Endothelial cell of umbilical vein (primary cell): ENCODE data around the gene ARHGEF6. TPM values are rescaled to one million over a fixed set of nuclear protein-coding genes. Genes with fewer than 3 reads are reported as not detected.

ENCODE experiments used
- BruUV-seq: library from RNA; stranded (reverse); fragments of 400-500 nt; replicated peaks from 2 replicates; lab custom pipeline; 2021; lab: Mats Ljungman, UMichigan
- CTCF ChIA-PET: fragments of 300-600, 350-600 bp; sonication (Branson Sonifier 250); formaldehyde crosslinking; loops from one replicate; lab custom pipeline; 2021; ENCODE audit warnings: antibody characterized with exemption, inconsistent platforms; lab: Charles Lee
- POLR2A ChIA-PET: fragments of 300-600, 350-600 bp; sonication (Branson Sonifier 250); formaldehyde crosslinking; loops from one replicate; lab custom pipeline; 2021; ENCODE audit warnings: antibody characterized with exemption, inconsistent platforms; lab: Charles Lee
- DNase-seq: peaks from one replicate; pipeline ENCODE4 v3.0.0-alpha.2; 2011; ENCODE audit warnings: low read depth, low spot score
- FAIRE-seq: peaks from 2 replicates; lab custom pipeline; 2011; peaks lifted over from hg19 to GRCh38; lab: Jason Lieb, UNC
- H2AFZ ChIP-seq: 2 replicates; pipeline ENCODE4 v1.6.0; 2012; ENCODE audit warnings: low read depth, low read length, control low read depth, inconsistent platforms
- H3K27ac ChIP-seq: 2 replicates; pipeline ENCODE4 v1.5.1; 2011; ENCODE audit warnings: low read depth, mild to moderate bottlenecking, control low read depth, low read length, moderate library complexity; ENCODE audit not compliant: insufficient read depth
- H3K27me3 ChIP-seq, 2 experiments: 2 replicates each; pipeline versions ENCODE4 v1.6.0 to v1.6.1; 2011; ENCODE audit warnings: low read length in 2 of 2, mixed read lengths in 1 of 2; ENCODE audit not compliant: control insufficient read depth in 2 of 2, insufficient read depth in 2 of 2
- H3K36me3 ChIP-seq, 2 experiments: 2 replicates in 1 of 2; 3 replicates in 1 of 2; pipeline ENCODE4 v1.5.1; 2011; ENCODE audit warnings: low read length in 2 of 2, mild to moderate bottlenecking in 1 of 2, moderate library complexity in 1 of 2; ENCODE audit not compliant: control insufficient read depth in 2 of 2, insufficient read depth in 2 of 2; ENCODE audit errors: extremely low read depth in 1 of 2
- H3K4me1 ChIP-seq: 3 replicates; pipeline ENCODE4 v1.5.1; 2011; ENCODE audit warnings: mild to moderate bottlenecking, low read length; ENCODE audit not compliant: control insufficient read depth, insufficient read depth; ENCODE audit errors: extremely low read depth
- H3K4me2 ChIP-seq: 2 replicates; pipeline ENCODE4 v1.6.1; 2011; ENCODE audit warnings: low read length, control low read depth, mixed read lengths; ENCODE audit not compliant: insufficient read depth
- H3K4me3 ChIP-seq, 3 experiments: fragments of 200-600 bp in 1 of 3; sonication (generic), shearing (Covaris generic) in 1 of 3; replicated peaks in 1 of 3; 2 replicates each; pipeline ENCODE4 v1.5.1; 2011 to 2016; ENCODE audit warnings: control low read depth in 3 of 3, low read length in 3 of 3, mild to moderate bottlenecking in 2 of 3, inconsistent platforms in 1 of 3, low read depth in 1 of 3, moderate library complexity in 1 of 3; ENCODE audit not compliant: insufficient read depth in 1 of 3
- H3K79me2 ChIP-seq: 2 replicates; pipeline ENCODE4 v1.6.0; 2012; ENCODE audit warnings: low read length, inconsistent platforms; ENCODE audit not compliant: control insufficient read depth, insufficient read depth
- H3K9ac ChIP-seq: replicated peaks from 2 replicates; pipeline ENCODE3; 2011; ENCODE audit warnings: low read length, control low read depth; ENCODE audit not compliant: insufficient read depth; ENCODE audit errors: extremely low read depth
- H3K9me1 ChIP-seq: replicated peaks from 3 replicates; pipeline ENCODE4 v1.6.0; 2011; ENCODE audit warnings: mild to moderate bottlenecking, low read length; ENCODE audit not compliant: control insufficient read depth, insufficient read depth; ENCODE audit errors: extremely low read depth
- H3K9me3 ChIP-seq: replicated peaks from 2 replicates; pipeline ENCODE4 v1.5.1; 2012; ENCODE audit warnings: low read length, inconsistent platforms; ENCODE audit not compliant: control insufficient read depth, insufficient read depth
- H4K20me1 ChIP-seq: replicated peaks from 2 replicates; pipeline ENCODE3; 2011; ENCODE audit warnings: mild to moderate bottlenecking, low read length; ENCODE audit not compliant: control insufficient read depth, insufficient read depth; ENCODE audit errors: extremely low read depth
- CTCF ChIP-seq, 2 donors: IDR thresholded peaks; 1 replicate in 1 of 2; 2 replicates in 1 of 2; pipeline ENCODE4 v1.5.1; 2011; ENCODE audit warnings: low read length in 2 of 2, mild to moderate bottlenecking in 2 of 2, moderate library complexity in 2 of 2, control low read depth in 1 of 2, inconsistent platforms in 1 of 2, low read depth in 1 of 2; ENCODE audit not compliant: insufficient read depth in 1 of 2; ENCODE audit errors: extremely low read depth in 1 of 2
- EZH2 ChIP-seq: IDR thresholded peaks from 2 replicates; pipeline ENCODE4 v1.6.1; 2012; ENCODE audit warnings: borderline replicate concordance, low read depth, mild to moderate bottlenecking, moderate library complexity, low read length, inconsistent platforms; ENCODE audit not compliant: severe bottlenecking
- FOS ChIP-seq: IDR thresholded peaks from 2 replicates; pipeline ENCODE4 v1.6.1; 2011; ENCODE audit warnings: mild to moderate bottlenecking, low read length, moderate library complexity, borderline replicate concordance; ENCODE audit not compliant: insufficient read depth
- GATA2 ChIP-seq: IDR thresholded peaks from 2 replicates; pipeline ENCODE4 v1.7.0; 2011; ENCODE audit warnings: low read depth, mild to moderate bottlenecking, moderate library complexity, mixed read lengths, low read length; ENCODE audit not compliant: insufficient read length, insufficient read depth
- JUN ChIP-seq: IDR thresholded peaks from 2 replicates; pipeline ENCODE4 v1.6.1; 2011; ENCODE audit warnings: borderline replicate concordance, low read depth; ENCODE audit not compliant: insufficient read length, insufficient read depth
- MAX ChIP-seq: IDR thresholded peaks from 2 replicates; pipeline ENCODE4 v1.6.1; 2011; ENCODE audit not compliant: insufficient read depth, insufficient read length
- MYC ChIP-seq: IDR thresholded peaks from one replicate; pipeline ENCODE4 v1.6.1; 2011; ENCODE audit warnings: mild to moderate bottlenecking, low read depth, low read length
- POLR2A ChIP-seq: IDR thresholded peaks from 2 replicates; pipeline ENCODE4 v1.6.1; 2012; ENCODE audit warnings: low read depth, mild to moderate bottlenecking, control low read depth, low read length
- POLR2AphosphoS5 ChIP-seq: IDR thresholded peaks from 2 replicates; pipeline ENCODE4 v1.6.1; 2012; ENCODE audit warnings: low read depth, mild to moderate bottlenecking, control low read depth, low read length, moderate library complexity; ENCODE audit not compliant: insufficient read depth
- dilution Hi-C: fragments of 300-500 bp; cut with MboI; formaldehyde crosslinking; loops from one replicate; pipeline ENCODE4 v1.15.0; 2019; ENCODE audit warnings: low sequenced_read_pairs; ENCODE audit not compliant: extremely low pct_ligation_motif_present
- intact Hi-C: fragments of 100-400 bp; cut with micrococcal nuclease; formaldehyde crosslinking; loops from one replicate; pipeline ENCODE4 v1.10.0; 2022
- polyA plus RNA-seq, 4 experiments: library from polyadenylated mRNA; depleted of rRNA in 3 of 4; stranded (reverse) in 3 of 4; unstranded in 1 of 4; fragments of >200 nt; gene quantifications; 2 replicates each; pipeline versions ENCODE4 v1.2.1 to v1.2.3, GENCODE V29; 2011 to 2012; ENCODE audit warnings: missing spikeins in 1 of 4
- total RNA-seq: library from RNA; stranded (reverse); gene quantifications from 2 replicates; pipeline ENCODE4 v1.2.3, GENCODE V29; 2021

The ARHGEF6 gene
- total and polyA plus RNA-seq, 2 donors (not counting 3 experiments of a cell fraction or from before 2014, with no cell fraction given) = 4.9 to 6.4 TPM

- Histone ChIP-seq H4K20me1 (no peaks in the 10 kb centered on the region), H3K4me2 (no peak overlapping the region), H3K27ac (no peak overlapping the region), H3K79me2 (no peaks in the 10 kb centered on the region), H2AFZ (no peak overlapping the region), H3K9ac (no peak overlapping the region), H3K4me3 (no peak overlapping the region), H3K27me3 (no peaks in the 10 kb centered on the region), H3K36me3 (no peaks in the 10 kb centered on the region), H3K4me1 (no peaks in the 10 kb centered on the region), H3K9me1 (no peaks in the 10 kb centered on the region), H3K9me3 (no peaks in the 10 kb centered on the region)
- no TSS peak for BruUV-seq
- POLR2A ChIA-PET = no interaction called here
- no peak for FAIRE-seq
- CTCF ChIA-PET = no interaction called here
- dilution Hi-C loops (no loop called here), intact Hi-C loops (no loop called here)
- no peak for TF ChIP-seq POLR2AphosphoS5
- no peak for TF ChIP-seq EZH2
- TF ChIP-seq POLR2A = no peak
- no peak for TF ChIP-seq JUN
- no peak for TF ChIP-seq MAX
- no peak for TF ChIP-seq FOS
- TF ChIP-seq MYC = no peak
- no peak for TF ChIP-seq GATA2
- TF ChIP-seq CTCF (IDR thresholded peaks at IDR 0.05; ENCODE audit: extremely low read depth in 1 of 2, insufficient read depth in 1 of 2, low read depth in 1 of 2, low read length in 2 of 2) = no peak
- no peak for DNase-seq
These were observed 122.6 kb downstream of the ARHGEF6 start for GRCh38 chrX:136658151-136658550.
